ENCODE data around the gene CCDC120. TPM values are rescaled to one million over a fixed set of nuclear protein-coding genes. Genes with fewer than 3 reads are reported as not detected.

The CCDC120 gene
- total RNA-seq, 1 experiment from 2014 or later: 11.0 TPM

DNA sequence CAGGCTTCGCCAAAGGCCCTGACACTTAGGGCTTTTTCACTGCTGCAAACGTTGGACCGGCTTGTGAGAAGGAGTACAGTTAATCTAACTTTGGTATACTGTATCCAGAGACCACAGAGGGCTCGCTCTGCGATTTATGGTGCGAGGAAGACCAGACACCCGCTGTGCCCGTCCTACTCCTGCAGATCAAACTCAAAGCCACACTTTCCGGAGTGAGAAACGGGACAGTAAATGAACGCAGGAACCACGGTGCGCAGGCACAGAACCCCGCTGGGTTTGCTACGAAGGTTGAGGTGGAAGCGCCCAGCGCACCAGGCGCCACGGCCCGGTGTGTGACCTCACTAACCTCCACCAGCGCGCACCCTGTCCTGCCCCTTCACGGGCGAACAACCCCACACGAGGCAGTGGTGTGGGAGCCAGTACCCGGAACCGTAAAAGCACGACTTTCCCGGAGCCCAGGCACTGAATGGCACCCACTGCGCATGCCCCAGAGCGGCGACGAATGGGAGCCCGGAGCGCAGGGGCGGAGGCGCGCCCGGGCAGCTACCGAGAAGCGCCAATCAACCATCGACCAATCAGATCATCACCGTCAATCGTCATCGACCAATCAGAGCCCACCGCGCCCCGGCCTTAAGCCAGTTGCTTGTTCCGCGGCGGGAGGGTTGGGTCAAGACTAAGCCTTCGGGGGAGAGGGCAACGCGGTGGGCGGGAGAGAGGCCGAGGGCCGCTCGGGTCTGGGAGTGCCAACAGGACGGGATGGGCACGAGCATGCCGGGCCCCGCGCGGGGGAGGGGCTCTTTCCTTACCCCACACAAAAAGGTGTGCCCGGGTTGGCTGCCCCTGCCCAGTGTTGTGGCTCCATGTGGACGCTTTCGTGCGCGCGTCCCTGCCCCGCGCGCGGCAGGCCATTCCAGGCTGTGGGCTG is 42.2 kb downstream of the CCDC120 start:
- CTCF ChIA-PET: interaction anchor here (0.6 to 0.7 kb wide), 3 partner anchors 44 to 92 kb away, joined by 3 read pairs; no protein-coding TSS in a partner anchor
- DNase-seq (ENCODE audit: low read depth, low spot score) (peak; percentile 78), ATAC-seq (peak; percentile 93)
- Histone ChIP-seq H3K27me3 (ENCODE audit: control insufficient read depth, insufficient read depth, low read length) (no peaks in the 10 kb centered on the region), H3K9me3 (ENCODE audit: control insufficient read depth, insufficient read depth, low read depth, low read length) (no peaks in the 10 kb centered on the region), H3K27ac (ENCODE audit: low read length) (peak overlapping the region; percentile 94), H3K4me3 (ENCODE audit: low read depth in 2 of 2, low read length in 2 of 2) (peak overlapping the region; percentile 74 to 90), H3K36me3 (ENCODE audit: control insufficient read depth, insufficient read depth, low read length) (no peaks in the 10 kb centered on the region), H3K4me1 (ENCODE audit: control insufficient read depth, insufficient read depth, low read length) (peaks cover 4% of the 10 kb centered on the region; the same call in 1 of the 2 replicates)
- in situ Hi-C loops (cut with HindIII; ENCODE audit: low pct_unique_long_range_greater_than_20kb, low sequenced_read_pairs): no loop called here
- POLR2A ChIA-PET: interaction anchor here (0.6 kb wide), 1 partner anchor 58 kb away, joined by 3 read pairs; no protein-coding TSS in a partner anchor
- TF ChIP-seq SIN3A (IDR thresholded peaks at IDR 0.05; ENCODE audit: borderline replicate concordance, insufficient read depth, low read depth, low read length): no peak
- peak; percentile 66 for TF ChIP-seq POLR2AphosphoS5 (IDR thresholded peaks at IDR 0.05; ENCODE audit: low read depth, low read length)
- TF ChIP-seq TCF7L2 (IDR thresholded peaks at IDR 0.05; ENCODE audit: low read depth, low read length): no peak
- TF ChIP-seq CTCF (IDR thresholded peaks at IDR 0.05): no peak
- intact Hi-C loops (cut with micrococcal nuclease; ENCODE audit: unreplicated experiment): no loop called here
- BruUV-seq (replicated peaks): TSS peak; percentile 89

GRCh38 chrX:49101629-49101984 is 42.8 kb downstream of the CCDC120 start:
- no TSS peak for BruUV-seq (replicated peaks)
- CTCF ChIA-PET: no interaction called here

More at GRCh38 chrX:49101629-49101984, 42.8 kb downstream of the CCDC120 start:
- in situ Hi-C loops (cut with HindIII; ENCODE audit: low pct_unique_long_range_greater_than_20kb, low sequenced_read_pairs) (no loop called here), intact Hi-C loops (cut with micrococcal nuclease; ENCODE audit: unreplicated experiment) (no loop called here)
- H3K9me3 ChIP-seq (ENCODE audit: control insufficient read depth, insufficient read depth, low read depth, low read length): no peaks in the 10 kb centered on the region
- peak overlapping the region; percentile 74 to 90 for H3K4me3 ChIP-seq (ENCODE audit: low read depth in 2 of 2, low read length in 2 of 2)
- POLR2A ChIA-PET: no interaction called here
- H3K27me3 ChIP-seq (ENCODE audit: control insufficient read depth, insufficient read depth, low read length): no peaks in the 10 kb centered on the region
- no peaks in the 10 kb centered on the region for H3K36me3 ChIP-seq (ENCODE audit: control insufficient read depth, insufficient read depth, low read length)
- peak overlapping the region; percentile 84 for H3K27ac ChIP-seq (ENCODE audit: low read length)
- DNase-seq (ENCODE audit: low read depth, low spot score) (no peak), ATAC-seq (peak; percentile 42)
- TF ChIP-seq REST (IDR thresholded peaks at IDR 0.05; ENCODE audit: insufficient read depth in 1 of 2, low read depth in 2 of 2, low read length in 1 of 2) (no peak), SIN3A (IDR thresholded peaks at IDR 0.05; ENCODE audit: borderline replicate concordance, insufficient read depth, low read depth, low read length) (no peak), CTCF (IDR thresholded peaks at IDR 0.05) (peak; percentile 14; the same call in 1 of the 2 replicates), TCF7L2 (IDR thresholded peaks at IDR 0.05; ENCODE audit: low read depth, low read length) (no peak), POLR2AphosphoS5 (IDR thresholded peaks at IDR 0.05; ENCODE audit: low read depth, low read length) (no peak)
- H3K4me1 ChIP-seq (ENCODE audit: control insufficient read depth, insufficient read depth, low read length): peaks cover 4% of the 10 kb centered on the region; the same call in 1 of the 2 replicates

All from Panc1 (cell line).